Skeletal muscle cell (primary cell): ENCODE measurements around the gene GGT6.
"Not testable (repeated sequence)": the region's sequence is repeated elsewhere in the genome, so short reads cannot be mapped to it uniquely, and the experiment has no call there.

Source experiments
- DNase-seq: peaks from one replicate; pipeline ENCODE4 v3.0.0-alpha.2; 2010; ENCODE audit warnings: low read depth
- H3K4me3 ChIP-seq: 2 replicates; pipeline ENCODE4 v1.5.1; 2011; ENCODE audit warnings: low read depth, mild to moderate bottlenecking, control low read depth, low read length, moderate library complexity

The GGT6 gene, protein sequence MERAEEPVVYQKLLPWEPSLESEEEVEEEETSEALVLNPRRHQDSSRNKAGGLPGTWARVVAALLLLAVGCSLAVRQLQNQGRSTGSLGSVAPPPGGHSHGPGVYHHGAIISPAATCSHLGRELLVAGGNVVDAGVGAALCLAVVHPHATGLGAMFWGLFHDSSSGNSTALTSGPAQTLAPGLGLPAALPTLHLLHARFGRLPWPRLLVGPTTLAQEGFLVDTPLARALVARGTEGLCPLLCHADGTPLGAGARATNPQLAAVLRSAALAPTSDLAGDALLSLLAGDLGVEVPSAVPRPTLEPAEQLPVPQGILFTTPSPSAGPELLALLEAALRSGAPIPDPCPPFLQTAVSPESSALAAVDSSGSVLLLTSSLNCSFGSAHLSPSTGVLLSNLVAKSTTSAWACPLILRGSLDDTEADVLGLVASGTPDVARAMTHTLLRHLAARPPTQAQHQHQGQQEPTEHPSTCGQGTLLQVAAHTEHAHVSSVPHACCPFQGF

DNA sequence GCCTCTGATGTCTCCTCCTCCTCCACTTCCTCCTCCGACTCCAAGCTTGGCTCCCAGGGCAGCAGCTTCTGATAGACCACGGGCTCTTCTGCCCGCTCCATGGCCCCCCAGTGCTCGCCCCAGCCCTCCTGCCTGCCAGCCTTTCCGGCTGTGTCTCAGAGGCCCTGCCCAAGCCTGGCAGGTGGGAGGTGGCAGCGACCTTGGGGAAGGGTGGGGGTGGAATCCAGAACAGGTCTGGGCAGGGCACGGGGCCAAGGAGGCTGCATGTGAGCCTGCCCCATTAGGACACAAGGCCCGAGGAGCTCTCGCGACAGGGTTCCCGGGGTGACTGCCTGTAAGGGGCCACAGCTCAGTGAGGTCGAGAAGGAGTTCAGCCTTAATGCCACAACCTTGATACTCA lies at the start of gene GGT6:
Gene GGT6, minus strand, starts transcription at position 157 of the 400 bp plus-strand sequence. Its CDS starts 56 bp downstream, at position 101.
- no peak for DNase-seq
- no peak within 1 kb of the TSS for H3K4me3 ChIP-seq

DNA sequence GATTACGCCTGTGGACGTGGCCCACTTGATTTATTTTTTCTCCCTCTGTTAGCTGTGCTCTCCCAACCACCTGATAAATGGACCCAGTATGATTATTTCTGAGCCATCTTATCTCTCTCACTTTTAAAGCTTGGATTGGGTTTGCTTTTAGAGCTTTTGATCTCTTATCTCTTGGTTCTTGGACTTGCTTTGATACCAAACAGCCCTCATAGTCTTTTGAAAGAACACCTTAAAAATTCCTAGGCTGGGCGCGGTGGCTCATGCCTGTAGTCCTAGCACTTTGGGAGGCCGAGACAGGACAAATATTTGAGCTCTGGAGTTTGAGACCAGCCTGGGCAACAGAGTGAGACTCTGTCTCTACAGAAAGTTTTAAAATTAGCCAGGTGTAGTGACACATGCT lies 49.8 kb upstream of the GGT6 start:
- no peak for DNase-seq
- H3K4me3 ChIP-seq = no peak overlapping the region

- DNase-seq = no peak
- no peak overlapping the region for H3K4me3 ChIP-seq
Observed at GRCh38 chr17:4609761-4610160, 49.4 kb upstream of the GGT6 start.

GRCh38 chr17:4607773-4608187 lies 47.4 kb upstream of the GGT6 start:
- DNase-seq = no peak

GRCh38 chr17:4607261-4607741 lies 46.9 kb upstream of the GGT6 start:
- DNase-seq = no peak
- no peak overlapping the region for H3K4me3 ChIP-seq

More at GRCh38 chr17:4607773-4608187, 47.4 kb upstream of the GGT6 start:
- H3K4me3 ChIP-seq = no peak overlapping the region

DNA sequence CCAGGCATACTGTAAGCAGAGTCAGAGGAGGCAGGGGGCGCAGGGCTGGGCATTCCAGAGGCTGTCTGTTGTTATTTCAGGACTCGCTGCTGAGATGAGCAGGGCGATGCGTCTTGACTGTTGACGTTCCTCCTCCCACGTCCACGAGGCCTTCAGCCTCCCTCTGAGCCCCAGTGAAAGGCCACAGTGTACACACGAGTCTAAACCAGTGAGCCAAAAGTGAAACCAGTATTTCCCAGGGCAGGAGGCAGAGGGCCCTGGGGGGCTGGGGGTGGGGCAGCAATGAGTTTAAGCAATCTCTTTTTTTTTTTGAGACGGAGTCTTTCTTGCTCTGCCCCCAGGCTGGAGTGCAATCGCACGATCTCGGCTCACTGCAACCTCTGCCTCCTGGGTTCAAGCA lies 45.4 kb upstream of the GGT6 start:
- no peak for DNase-seq
- H3K4me3 ChIP-seq = no peak overlapping the region

GRCh38 chr17:4604736-4605135 lies 44.4 kb upstream of the GGT6 start:
- DNase-seq, H3K4me3 ChIP-seq: not testable (repeated sequence)

DNA sequence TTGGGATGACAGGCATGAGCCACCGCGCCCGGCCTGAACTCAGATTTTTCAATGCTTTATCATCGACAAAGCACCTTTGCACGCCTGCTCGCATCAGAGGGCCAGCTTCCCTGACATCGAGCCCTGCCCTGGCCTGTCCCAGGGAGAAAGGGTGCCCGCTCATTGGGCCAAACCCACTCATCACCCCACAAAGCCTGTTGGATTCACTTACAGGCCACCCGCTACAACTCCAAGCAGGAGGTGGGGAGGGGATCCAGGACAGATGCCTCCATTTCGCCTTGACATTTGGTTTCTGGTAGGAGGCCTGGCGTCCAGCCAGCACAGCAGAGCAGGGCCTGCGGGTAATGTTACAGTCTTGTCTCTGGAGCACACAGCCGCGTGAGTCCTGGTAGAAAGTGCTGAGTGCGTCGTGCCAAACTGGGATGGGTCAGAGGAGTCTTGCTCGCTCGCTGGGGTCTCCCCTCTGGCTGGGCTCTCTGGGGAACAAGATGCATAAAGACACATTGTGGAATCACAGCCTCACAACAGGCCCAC lies 43.8 kb upstream of the GGT6 start:
- H3K4me3 ChIP-seq = no peak overlapping the region

DNA sequence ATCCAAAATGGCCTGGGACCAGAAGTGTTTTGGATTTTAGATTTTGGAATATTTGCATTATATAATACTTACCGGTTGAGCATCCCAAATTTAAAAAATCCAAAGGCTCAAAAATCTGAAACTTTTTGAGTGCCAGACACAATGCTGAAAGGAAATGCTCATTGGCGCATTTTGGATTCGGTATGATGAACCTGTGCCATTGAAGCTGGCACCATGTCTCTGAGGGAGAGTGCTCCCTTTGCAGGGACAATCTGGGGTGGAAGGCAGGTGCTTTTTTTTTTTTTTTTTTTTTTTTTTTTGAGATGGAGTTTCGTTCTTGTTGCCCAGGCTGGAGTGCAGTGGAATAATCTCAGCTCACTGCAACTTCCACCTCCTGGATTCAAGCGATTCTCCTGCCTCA lies 41.7 kb upstream of the GGT6 start:
- no peak for DNase-seq

More for the DNA sequence above, 43.8 kb upstream of the GGT6 start:
- DNase-seq = peak; percentile 52

GRCh38 chr17:4601326-4601725 lies 40.9 kb upstream of the GGT6 start:
- H3K4me3 ChIP-seq = no peak overlapping the region
- DNase-seq = no peak

More for the DNA sequence above, 41.7 kb upstream of the GGT6 start:
- H3K4me3 ChIP-seq = no peak overlapping the region

DNA sequence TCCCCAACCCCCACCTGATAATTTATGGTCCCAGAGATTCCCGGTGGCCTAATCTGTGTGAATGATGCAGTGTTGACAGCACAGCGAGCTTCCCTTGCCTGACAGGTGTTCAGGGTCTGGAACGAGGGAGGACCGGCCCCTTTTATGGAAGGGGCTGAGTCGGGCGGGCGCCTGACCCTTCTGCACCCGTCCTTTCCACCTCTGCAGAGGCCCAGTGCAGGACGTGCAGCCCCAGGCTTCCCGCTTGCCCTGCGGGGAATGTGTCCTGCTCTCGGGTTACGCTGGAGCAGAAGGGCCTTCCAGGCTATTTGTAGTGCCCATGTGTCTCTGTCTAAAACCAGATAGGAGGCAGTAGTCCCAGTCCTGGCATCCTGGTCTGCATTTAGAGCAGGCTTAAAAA lies 40.2 kb upstream of the GGT6 start:
- DNase-seq = no peak
- no peak overlapping the region for H3K4me3 ChIP-seq

DNA sequence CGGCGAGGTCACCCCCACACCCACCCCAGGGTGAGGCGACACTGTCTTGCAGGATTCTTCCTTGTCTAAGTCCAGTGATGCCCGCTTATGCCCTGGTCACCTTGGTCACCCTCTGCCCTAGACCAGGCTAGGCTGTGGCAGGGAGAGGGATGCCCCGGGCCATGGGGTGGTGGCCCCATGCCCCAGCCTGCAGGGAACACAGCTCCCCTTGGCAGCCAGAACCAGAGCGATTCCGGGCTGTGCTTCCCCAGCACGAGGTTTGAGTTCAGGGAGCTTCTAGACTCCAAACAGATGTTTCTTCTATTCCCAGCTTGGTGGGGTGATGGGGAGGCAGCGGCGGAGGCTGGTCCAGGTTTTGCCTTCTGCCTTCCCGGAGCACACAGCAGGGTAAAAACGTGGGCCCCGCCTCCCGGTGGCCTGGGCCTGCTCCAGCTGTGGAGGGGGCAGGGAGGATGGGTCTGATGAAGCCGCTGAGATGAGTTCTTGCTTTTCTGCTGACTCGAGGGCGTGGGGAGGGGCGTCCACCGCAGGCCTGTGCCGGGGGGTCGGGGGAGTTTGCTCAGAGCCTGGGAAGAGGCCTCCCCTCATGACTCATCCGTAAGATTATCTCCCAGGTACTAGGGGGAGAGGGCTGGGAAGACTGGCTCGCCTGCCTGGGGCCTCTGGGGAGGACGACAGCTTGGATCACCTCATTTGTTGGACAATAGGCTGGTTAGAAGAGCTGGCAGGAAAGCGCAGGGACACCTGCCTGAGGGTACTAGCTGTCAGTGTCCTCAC lies 39.3 kb upstream of the GGT6 start:
- DNase-seq = peak; percentile 56
- no peak overlapping the region for H3K4me3 ChIP-seq

DNA sequence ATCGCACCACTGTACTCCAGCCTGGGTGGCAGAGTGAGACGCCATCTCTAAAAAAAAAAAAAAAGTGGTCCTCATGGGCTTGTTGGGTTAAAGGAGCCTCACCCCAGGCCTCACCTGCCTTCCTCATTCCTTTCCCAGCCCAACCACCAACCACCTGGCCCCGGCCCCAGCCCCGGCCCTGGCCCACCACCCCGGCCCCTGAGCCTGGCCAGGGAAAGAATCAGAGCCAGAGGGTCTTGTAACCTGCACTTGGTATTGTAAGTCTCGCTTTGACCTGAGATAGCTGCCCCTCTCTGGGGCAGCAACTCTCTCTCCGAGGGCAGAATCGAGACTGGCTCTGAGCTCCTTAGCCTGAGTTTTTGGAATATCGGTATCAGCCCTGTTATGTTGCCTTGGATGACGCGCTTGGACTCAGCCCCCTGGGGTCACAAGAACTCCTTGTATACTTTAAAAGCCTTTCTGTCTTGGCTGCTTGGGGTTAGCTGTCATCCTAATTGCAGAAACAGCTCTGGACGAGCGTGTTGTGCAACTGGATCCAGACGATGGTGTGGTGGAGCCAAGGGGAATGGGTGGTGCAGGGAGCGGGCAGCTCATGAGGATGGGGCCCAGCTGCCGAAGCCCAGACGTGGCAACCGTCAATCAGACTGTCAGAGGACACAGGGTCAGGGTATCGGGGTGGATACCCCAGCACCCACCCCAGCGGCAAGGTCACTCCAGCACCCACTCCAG lies 38.6 kb upstream of the GGT6 start:
- H3K4me3 ChIP-seq = no peak overlapping the region
- peak; percentile 59 for DNase-seq

GRCh38 chr17:4597975-4598374 lies 37.6 kb upstream of the GGT6 start:
- no peak overlapping the region for H3K4me3 ChIP-seq
- DNase-seq = no peak

- no peak overlapping the region for H3K4me3 ChIP-seq
- DNase-seq = no peak
Observed at GRCh38 chr17:4596636-4597380, 36.4 kb upstream of the GGT6 start.

GRCh38 chr17:4595685-4596342 lies 35.4 kb upstream of the GGT6 start:
- not testable (repeated sequence) for DNase-seq, H3K4me3 ChIP-seq

GRCh38 chr17:4594931-4595684 lies 34.7 kb upstream of the GGT6 start:
- no peak for DNase-seq
- no peak overlapping the region for H3K4me3 ChIP-seq

DNA sequence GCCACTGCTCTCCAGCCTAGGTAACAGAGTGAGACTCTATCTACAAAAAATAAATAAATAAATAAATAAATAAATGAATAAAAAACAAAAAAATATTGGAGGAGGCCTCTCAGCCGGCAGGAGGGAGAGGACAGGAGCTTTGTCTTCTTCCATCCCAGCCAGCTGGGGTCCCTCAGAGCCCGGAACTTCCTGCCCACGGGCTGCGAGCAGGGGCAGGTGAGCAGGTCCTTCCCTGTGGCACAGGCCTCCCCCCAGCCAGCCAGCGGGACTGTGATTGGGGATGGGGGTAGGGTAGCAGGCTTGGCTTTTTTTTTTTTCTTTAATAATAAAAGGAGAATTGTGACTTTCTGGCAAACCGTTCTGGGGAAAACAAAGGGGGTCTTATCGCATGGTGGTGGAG lies 34.0 kb upstream of the GGT6 start:
- DNase-seq = no peak
- no peak overlapping the region for H3K4me3 ChIP-seq
